Inflammatory macrophage treated with lipopolysaccharide for 1 hour (primary cell): ENCODE results near the gene WNT4.

Experiments
- DNase-seq, 2 donors: peaks; one replicate each; pipeline ENCODE4 v3.0.0-alpha.2; 2020 to 2022

The WNT4 gene

GRCh38 chr1:22163137-22163536 lies 20.2 kb upstream of the WNT4 start:
- DNase-seq = no peak

DNA sequence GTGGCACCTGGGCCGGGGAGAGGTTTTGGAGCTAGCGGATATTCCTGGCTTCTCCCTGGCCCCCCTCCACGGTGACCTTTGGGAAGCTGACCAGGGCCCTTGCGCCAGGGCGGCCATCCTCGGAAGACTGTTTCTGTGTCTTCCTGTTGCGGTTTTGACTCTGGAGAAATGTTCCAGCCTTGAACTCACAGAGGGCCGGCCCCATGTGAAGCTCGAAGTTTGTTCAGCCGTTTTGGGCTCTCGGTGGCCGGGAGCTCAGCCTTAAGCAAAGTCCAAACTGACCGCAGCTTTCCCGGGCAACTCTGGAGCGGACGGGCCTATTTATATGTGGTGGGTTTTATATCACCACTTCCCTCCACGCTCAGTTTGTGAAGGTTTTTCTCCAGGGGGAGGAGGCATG lies 17.0 kb upstream of the WNT4 start:
- DNase-seq = no peak

- no peak for DNase-seq
Observed at GRCh38 chr1:22158654-22159053, 15.8 kb upstream of the WNT4 start.

DNA sequence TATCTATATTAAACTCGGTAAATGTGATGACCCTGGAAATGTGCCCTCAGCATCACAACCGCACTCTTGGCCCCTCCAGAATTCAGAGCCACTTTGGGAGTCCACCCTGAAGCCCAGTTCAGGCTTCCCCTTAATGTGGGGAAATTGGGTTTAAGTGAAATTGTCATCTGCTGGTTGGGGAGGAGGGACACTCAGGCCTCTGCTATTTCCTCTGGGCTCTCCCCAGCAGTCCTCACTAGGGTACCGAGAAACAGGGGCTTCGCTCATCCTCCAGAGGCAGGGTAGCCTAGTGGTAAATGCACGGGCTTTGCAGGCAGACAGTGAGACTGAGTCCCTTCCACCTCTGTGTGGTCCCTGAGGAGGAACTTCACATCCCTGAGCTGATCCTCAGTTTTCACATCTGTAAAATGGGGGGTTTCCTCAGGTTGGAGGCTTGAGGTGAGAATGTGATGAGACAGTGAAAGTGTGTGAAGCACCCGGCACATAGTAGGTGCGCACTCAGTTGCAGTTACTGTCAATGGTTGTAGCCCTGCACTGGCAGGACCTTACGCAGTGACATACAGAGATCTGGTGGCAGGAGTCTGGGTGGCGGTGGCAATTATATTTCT lies 14.6 kb upstream of the WNT4 start:
- DNase-seq = no peak

DNA sequence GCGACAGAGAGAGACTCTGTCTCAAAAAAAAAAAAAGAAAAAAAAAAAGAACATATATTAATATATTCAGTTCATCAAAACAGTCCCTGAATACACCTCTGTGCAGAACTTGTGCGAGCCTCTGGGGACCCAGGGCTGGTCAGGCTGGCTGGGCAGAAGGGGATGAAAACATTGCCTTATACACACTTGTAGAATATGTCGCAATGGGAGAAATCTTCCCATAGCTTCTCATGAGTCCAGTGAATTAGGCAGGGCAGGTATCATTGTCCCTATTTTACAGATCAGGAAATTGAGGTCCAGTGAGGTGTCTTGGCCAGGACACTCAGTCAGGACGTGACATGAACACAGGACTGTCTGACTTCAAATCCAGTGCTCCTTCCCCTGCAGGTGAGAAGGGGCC lies 12.6 kb upstream of the WNT4 start:
- no peak for DNase-seq

GRCh38 chr1:22154626-22155025 lies 11.7 kb upstream of the WNT4 start:
- DNase-seq = no peak

GRCh38 chr1:22153660-22154437 lies 11.0 kb upstream of the WNT4 start:
- no peak for DNase-seq

- DNase-seq = no peak
Observed at GRCh38 chr1:22150923-22151322, 8.0 kb upstream of the WNT4 start.

DNA sequence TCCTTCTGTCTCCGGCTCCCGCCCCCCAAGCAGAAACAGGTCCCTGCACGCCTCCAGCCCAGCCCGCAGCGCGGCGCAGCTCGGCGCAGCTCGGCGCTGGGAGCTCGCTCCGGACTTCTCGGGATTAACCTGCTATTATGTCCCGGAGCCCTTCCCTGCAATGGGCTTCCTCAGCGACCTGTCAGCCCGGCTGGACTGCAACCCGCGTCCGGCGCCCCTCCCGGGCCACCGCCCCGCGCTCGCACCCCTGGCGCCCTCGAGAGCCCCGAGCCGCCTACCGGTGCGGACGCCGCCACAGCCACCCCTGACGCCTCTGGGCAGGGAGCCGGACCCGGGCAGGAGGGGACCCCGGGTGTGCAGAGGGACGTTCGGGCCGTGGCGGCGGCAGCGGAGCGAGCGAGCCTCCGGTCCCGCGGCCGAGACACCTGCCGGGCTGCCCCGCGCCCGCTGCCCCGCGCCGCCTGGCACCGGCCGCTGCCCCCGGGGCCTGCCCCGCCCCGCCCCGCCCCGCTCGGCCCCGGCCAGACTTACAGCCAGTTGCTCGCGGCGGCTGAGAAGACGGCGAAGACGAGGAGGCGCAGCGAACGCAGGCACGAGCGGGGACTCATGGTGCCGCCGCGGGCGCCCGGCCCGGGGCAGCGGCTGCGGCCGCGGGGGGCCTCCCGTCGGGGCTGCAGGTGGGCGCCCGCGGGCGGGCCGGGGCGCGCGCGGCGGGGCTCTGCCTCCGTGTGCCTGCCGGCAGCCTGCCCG lies 407 bp downstream of the WNT4 start:
- DNase-seq = no peak

DNA sequence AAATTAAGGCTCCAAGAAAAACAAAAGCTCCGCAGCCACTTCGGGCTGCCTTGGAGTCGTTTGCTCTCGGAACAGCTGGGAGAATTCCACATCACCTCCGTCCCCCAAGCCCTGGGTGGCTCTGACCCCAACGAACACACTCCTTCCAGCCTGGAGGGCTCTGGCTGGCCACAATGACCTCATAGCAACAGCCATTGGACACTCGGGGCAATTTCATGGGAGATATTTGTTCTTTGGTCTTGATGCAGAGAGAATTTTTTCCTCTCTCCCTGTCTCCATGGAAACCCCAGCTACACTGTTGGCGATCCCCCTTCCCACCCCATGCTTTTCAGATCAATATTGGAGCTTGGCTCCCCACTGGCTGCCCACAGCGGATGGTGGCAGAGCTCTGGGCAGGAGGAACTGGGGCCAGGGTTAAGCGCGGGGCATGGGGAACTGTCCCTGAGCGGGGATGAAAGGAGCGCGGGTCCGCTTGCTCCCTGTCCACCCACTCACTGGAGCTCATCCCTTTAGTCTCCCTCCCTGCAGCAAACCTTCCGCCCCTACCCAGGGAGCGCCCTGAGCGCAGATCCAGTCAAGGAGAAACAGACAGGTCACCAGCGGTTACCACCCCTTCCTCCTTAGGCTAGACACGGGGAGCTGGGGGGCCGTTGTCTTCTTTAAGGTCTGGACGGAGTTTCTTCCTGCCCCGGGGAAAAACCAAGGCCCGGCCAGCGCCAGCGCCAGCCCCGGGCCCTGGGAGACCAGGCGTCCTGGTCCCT lies 1.2 kb downstream of the WNT4 start:
- no peak for DNase-seq

- DNase-seq = no peak
Observed at GRCh38 chr1:22140694-22141093, 2.2 kb downstream of the WNT4 start.

GRCh38 chr1:22139817-22140216 lies 3.1 kb downstream of the WNT4 start:
- no peak for DNase-seq

DNA sequence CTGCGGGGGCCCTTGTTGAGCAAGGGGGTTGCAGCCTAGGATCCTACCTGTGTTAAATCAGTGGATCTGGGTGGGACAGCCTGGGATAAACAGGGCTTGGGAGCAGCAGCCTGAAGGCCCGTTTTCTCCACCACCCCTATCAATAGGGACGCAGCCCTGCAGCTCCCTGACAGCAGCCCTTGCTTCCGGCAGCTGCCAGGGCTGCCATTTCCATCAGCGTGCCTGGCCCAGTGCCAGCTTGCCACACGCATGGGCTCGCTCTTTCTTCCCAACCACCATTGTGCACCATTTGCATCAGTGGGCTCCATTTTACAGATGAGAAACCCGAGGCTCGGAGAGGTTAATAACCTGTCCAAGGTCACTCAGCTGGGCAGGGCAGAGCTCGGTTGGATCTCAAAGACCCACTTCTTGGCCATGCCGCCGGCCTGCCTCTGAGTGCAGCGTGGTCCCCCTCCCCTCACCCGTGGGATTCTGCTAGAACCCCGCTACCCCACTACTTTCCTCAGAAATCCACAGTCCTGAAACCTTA lies 3.8 kb downstream of the WNT4 start:
- DNase-seq = no peak

DNA sequence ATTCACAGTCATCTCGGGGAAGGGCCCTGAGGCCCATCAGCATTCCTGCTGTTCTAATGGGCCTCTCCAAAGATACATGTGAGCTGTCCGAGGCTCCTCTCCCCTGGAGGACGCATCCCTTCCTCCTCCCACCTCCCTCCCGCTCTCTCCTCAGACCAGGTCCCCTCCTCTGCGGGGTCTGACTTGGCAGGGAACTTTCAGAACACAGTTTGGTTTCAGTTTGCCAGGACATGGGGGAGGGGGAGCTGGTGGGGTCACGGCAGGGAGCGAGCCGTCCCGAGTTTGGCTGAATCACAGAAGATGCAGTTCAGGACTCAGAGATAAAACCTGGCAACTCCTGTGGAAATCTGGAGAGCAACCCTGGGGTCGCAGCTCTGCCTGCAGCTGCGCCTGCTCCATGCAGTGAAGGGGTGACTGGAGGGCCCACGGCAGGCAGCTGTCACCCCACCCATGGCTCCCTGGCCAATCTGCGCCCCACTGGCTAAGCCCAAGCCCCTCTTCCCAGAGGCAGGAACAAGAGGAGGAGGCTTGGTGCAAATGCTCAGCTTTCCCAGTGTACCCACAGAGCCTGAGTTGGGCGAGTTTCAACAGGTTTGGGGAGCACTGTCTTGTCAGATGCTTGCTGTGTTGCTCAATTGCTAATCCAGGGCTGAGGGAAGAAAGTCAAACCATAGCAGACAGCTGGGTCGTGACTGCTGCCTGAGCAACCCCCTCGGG lies 5.7 kb downstream of the WNT4 start:
- DNase-seq = no peak

DNA sequence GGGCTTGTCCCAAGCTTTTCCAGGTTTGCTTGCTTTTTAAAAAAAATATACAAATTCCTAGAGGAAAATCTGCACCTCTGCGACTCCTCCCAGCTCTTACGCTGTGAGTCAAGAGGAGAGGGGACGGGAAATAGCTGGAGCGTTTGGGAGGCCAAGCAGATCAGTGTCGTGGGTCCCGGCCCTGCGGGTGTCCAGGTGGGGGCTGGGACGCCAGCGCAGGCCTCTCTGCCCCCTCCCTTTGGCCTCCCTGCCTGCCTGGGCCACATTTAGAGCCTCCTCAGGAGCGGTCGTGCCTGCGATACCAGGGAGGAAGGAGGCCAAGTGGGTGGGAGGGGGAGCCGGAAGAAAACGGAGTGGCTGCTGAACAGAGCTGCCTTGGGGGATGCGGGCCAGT lies 9.0 kb downstream of the WNT4 start:
- no peak for DNase-seq

DNA sequence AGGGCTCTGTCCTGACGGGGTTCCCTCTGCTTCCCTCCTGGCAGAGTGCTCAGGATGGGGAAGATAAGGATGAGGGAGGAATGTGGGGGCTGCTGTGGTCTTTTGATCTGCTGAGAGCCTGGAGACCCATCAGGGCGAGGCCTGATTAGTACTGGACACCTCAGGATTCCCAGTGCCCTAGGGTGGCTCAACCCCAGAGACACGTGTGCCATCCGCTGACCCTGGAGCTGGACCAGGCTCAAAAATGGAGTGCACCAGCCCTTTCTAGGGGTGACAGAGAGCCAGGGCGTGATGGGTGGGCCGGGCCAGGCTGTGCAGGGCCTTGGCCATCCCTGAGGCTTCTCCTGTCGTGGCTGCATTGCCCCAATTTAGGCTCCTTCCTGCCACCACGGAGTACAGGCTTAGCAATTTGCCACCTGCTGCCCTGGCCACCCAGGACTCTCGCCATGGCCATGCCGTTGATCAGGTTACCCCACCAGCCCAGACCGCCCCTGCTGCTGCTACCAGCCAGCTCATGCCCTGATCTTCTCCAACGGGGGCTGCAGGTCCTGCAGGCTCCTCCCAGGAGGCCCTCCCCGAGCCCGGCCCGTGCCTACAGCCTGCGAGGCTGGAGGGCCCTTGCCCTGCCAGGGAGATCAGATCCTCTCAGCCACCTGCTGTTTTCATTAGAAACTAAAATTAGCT lies 9.5 kb downstream of the WNT4 start:
- DNase-seq = no peak

GRCh38 chr1:22132517-22133235 lies 10.2 kb downstream of the WNT4 start:
- DNase-seq = no peak

DNA sequence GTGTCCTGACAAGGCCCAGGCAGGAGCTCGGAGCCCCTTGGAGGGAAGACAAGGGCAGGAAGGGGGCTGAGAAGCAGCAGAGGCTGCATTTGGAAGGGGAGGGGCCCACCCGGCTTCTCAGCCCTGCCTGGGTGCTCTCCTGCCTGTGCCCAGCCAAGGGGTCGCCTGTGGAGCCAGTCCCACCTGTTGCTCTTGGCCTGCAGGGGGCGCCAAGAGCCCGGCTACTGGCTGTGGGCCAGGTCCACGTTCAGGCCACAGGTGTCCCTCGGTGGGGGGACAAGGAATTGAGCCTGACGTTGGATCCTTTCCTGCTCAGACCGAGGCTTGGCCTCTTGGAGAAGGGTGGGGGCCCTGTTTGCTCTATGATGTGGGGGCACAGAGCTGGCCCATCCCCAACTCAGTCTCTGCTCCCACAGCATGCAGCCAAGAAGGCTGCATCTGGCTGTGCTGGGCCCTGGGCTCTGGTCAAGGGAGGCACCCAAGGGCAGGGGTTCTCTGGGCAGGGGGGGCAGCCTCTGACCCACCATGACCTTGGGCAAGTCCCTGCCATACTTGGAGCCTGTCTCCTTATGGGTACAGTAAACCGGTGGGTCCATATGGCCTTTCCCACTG lies 10.9 kb downstream of the WNT4 start:
- DNase-seq = peak in 1 of 2 donors; percentile 16

GRCh38 chr1:22131062-22131461 lies 11.8 kb downstream of the WNT4 start:
- no peak for DNase-seq

DNA sequence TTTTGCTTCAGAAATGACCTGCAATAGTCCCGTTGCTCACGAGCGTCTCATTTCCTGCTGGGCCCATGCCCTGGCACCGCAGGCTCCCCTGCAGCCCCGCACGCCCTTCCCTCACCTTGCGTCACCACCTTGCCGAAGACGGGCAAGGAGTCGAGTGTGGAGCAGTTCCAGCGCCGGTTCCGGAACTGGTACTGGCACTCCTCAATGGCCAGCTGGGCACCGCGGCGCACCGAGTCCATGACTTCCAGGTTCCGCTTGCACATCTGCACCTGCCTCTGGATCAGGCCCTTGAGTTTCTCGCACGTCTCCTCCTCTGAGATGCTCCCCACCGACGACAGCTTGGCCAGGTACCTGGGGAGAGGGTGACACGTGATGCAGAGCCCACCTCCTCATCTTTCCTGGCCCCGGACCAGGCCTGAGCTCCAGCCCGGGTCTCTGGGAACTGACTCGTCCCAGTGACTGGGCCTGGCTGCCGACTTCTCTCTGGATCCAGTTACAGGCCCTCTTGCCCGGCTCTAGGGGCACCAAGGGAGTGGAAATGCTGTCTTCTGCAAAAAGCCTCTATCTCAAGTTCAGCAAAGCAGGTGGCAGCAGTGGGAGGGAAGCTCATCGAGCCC lies 13.3 kb downstream of the WNT4 start:
- no peak for DNase-seq
